ENCODE data around the gene UBE2D2.

GRCh38 chr5:139668924-139669661, 108.0 kb downstream of the UBE2D2 start:
- no peak for TF ChIP-seq YY1 (IDR thresholded peaks at IDR 0.05; ENCODE audit: low read depth)
- TF ChIP-seq EP300 (IDR thresholded peaks at IDR 0.05; ENCODE audit: borderline replicate concordance) = no peak
- no peak for TF ChIP-seq CREB1 (IDR thresholded peaks at IDR 0.05; ENCODE audit: low read depth)
- TF ChIP-seq CEBPB (IDR thresholded peaks at IDR 0.05) = no peak
